Liver (tissue), 9 donors: ENCODE measurements around the gene GLT1D1. TPM values are rescaled to one million over a fixed set of nuclear protein-coding genes. Genes with fewer than 3 reads are reported as not detected.

ENCODE experiments used
- DNase-seq: peaks from one replicate; pipeline ENCODE4 v3.0.0-alpha.2; 2017; ENCODE audit warnings: low spot score
- H3K27ac ChIP-seq, 2 donors: one replicate each; pipeline ENCODE4 v1.7.0; 2013; ENCODE audit warnings: inconsistent platforms in 2 of 2, low read length in 2 of 2, control low read depth in 1 of 2, low read depth in 1 of 2, mild to moderate bottlenecking in 1 of 2
- H3K27me3 ChIP-seq, 4 donors: one replicate each; pipeline versions ENCODE4 v1.6.1 to v1.7.0; 2013; ENCODE audit warnings: low read length in 3 of 4, inconsistent platforms in 1 of 4, mild to moderate bottlenecking in 1 of 4, moderate library complexity in 1 of 4; ENCODE audit not compliant: control insufficient read depth in 4 of 4, insufficient read depth in 4 of 4
- H3K36me3 ChIP-seq, 4 donors: one replicate each; pipeline versions ENCODE4 v1.6.1 to v1.7.0; 2013; ENCODE audit warnings: low read length in 3 of 4, mild to moderate bottlenecking in 3 of 4, low read depth in 1 of 4, moderate library complexity in 1 of 4; ENCODE audit not compliant: control insufficient read depth in 4 of 4, insufficient read depth in 3 of 4
- H3K4me1 ChIP-seq, 4 donors: one replicate each; pipeline versions ENCODE4 v1.6.1 to v1.7.0; 2013; ENCODE audit warnings: low read length in 3 of 4, mild to moderate bottlenecking in 3 of 4, moderate library complexity in 1 of 4; ENCODE audit not compliant: control insufficient read depth in 4 of 4, insufficient read depth in 4 of 4
- H3K4me3 ChIP-seq, 3 donors: one replicate each; pipeline versions ENCODE4 v1.6.1 to v1.7.0; 2013; ENCODE audit warnings: low read length in 3 of 3, control low read depth in 1 of 3, low read depth in 1 of 3, mild to moderate bottlenecking in 1 of 3
- H3K9ac ChIP-seq, 2 donors: one replicate each; pipeline ENCODE4 v1.7.0; 2013; ENCODE audit warnings: low read length in 2 of 2, mild to moderate bottlenecking in 2 of 2, moderate library complexity in 2 of 2, control low read depth in 1 of 2, low read depth in 1 of 2
- H3K9me3 ChIP-seq, 4 donors: one replicate each; pipeline versions ENCODE4 v1.6.1 to v1.7.0; 2013; ENCODE audit warnings: low read length in 3 of 4; ENCODE audit not compliant: control insufficient read depth in 4 of 4
- EGR1 ChIP-seq, 2 donors: IDR thresholded peaks; 2 replicates each; pipeline ENCODE4 v1.6.1; 2016 to 2018; ENCODE audit warnings: antibody characterized with exemption in 2 of 2, low read depth in 2 of 2
- GABPA ChIP-seq, 2 donors: IDR thresholded peaks in 1 of 2; conservative IDR thresholded peaks in 1 of 2; 2 replicates each; pipeline ENCODE4 v1.6.1; 2016; ENCODE audit warnings: antibody characterized with exemption in 2 of 2, mild to moderate bottlenecking in 1 of 2, moderate library complexity in 1 of 2
- HNF4A ChIP-seq, 2 donors: conservative IDR thresholded peaks; 2 replicates each; pipeline ENCODE4 v1.6.1; 2016; ENCODE audit warnings: antibody characterized with exemption in 2 of 2, mild to moderate bottlenecking in 2 of 2
- HNF4G ChIP-seq: IDR thresholded peaks from 2 replicates; pipeline ENCODE4 v1.6.1; 2016; ENCODE audit warnings: antibody characterized with exemption
- JUND ChIP-seq, 2 donors: IDR thresholded peaks; 2 replicates each; pipeline ENCODE4 v1.6.1; 2016; ENCODE audit warnings: antibody characterized with exemption in 2 of 2
- RAD21 ChIP-seq, 2 donors: IDR thresholded peaks; 2 replicates each; pipeline ENCODE4 v1.6.1; 2016; ENCODE audit warnings: antibody characterized with exemption in 2 of 2, mild to moderate bottlenecking in 2 of 2
- RXRA ChIP-seq, 2 donors: IDR thresholded peaks; 2 replicates each; pipeline ENCODE4 v1.6.1; 2017 to 2018; ENCODE audit warnings: antibody characterized with exemption in 2 of 2, mild to moderate bottlenecking in 1 of 2
- TAF1 ChIP-seq: conservative IDR thresholded peaks from 2 replicates; pipeline ENCODE4 v1.6.1; 2016; ENCODE audit warnings: antibody characterized with exemption, mild to moderate bottlenecking
- WGBS: extraction: QIAGEN DNeasy Blood & Tissue Kit; methylation state at CpG from one replicate; pipeline ENCODE4 v1.1.7; 2013; 5-methylcytosine and 5-hydroxymethylcytosine counted together
- polyA plus RNA-seq, 2 donors: library from polyadenylated mRNA; stranded (reverse) in 1 of 2; unstranded in 1 of 2; fragments of 200-250 nt in 1 of 2; fragments of >200 nt in 1 of 2; fragmentation: Nextera tagmentation in 1 of 2; extraction: Ambion mirVana in 1 of 2; gene quantifications; one replicate each; pipeline versions ENCODE4 v1.2.1 to v1.2.3, GENCODE V29; 2013 to 2015
- total RNA-seq, 2 donors: library from RNA; depleted of rRNA; stranded (reverse); fragments of >200 nt; gene quantifications; one replicate each; pipeline ENCODE4 v1.2.3, GENCODE V29; 2014
- TF ChIP-seq, protein P1 (sequence below): IDR thresholded peaks from 2 replicates; pipeline ENCODE4 v1.6.1; 2016; ENCODE audit warnings: antibody characterized with exemption
- TF ChIP-seq, protein P2 (sequence below): fragments of 150-350 bp; IDR thresholded peaks from 2 replicates; pipeline ENCODE4 v1.5.1; 2017; ENCODE audit warnings: improper control_type of control experiment, low read depth, low read length; ENCODE audit not compliant: missing input control
- TF ChIP-seq, protein P3 (sequence below): IDR thresholded peaks from 2 replicates; pipeline ENCODE4 v1.6.1; 2016; ENCODE audit warnings: antibody characterized with exemption
- donor health status: healthy.
- donor health status: healthy.
- donor health status: healthy.
- donor health status: healthy.
- donor health status: healthy.

GLT1D1 gene
- total and polyA plus RNA-seq, 4 donors: 10.4 to 17.7 (median 13.9) TPM

DNA sequence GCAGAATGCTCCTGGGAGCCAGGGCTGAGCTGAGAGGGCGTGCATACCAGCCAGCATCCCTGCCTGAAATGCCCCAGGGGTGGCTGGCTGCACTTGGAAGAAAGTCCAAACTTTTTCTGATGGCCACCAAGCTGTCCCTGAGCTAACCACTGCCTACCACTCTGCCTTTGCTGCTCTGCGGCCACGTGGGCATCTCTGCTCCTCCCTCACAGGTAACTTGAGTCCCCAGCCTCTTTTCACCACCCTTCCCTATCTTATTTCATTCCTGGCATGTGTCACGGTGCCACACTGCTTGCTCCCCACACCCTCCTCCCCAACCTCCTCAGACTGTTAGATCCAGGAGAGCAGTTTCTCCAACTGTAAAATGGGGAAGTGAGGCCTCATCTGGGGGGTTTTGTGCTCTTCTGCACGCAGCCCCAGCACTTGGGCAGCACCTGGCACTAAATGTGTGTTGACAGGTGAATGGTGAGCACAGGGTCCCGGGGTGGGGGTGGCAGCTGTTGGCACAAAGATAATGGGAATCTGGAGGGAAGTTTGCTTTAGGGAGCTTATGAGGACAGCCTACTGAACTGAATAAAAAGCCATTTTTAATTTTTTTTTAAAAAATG, 113.0 kb downstream of the GLT1D1 start:
- Histone ChIP-seq H3K36me3 (peaks cover 0 to 7% (median 4%) of the 10 kb centered on the region in 4 donors), H3K4me3 (no peak overlapping the region), H3K4me1 (peaks cover 0 to 6% (median 3%) of the 10 kb centered on the region in 4 donors), H3K27ac (no peak overlapping the region), H3K9ac (no peak overlapping the region), H3K9me3 (peaks cover 0 to 6% (median 1%) of the 10 kb centered on the region in 4 donors), H3K27me3 (no peaks in the 10 kb centered on the region)
- no peak for DNase-seq
- WGBS: 64% methylated on average over 6 of the region's 6 CpGs
- TF ChIP-seq RXRA (IDR thresholded peaks at IDR 0.05) (no peak), HNF4G (no peak), RAD21 (IDR thresholded peaks at IDR 0.05) (no peak)
- TF ChIP-seq, protein P1, sequence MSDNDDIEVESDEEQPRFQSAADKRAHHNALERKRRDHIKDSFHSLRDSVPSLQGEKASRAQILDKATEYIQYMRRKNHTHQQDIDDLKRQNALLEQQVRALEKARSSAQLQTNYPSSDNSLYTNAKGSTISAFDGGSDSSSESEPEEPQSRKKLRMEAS: no peak
- TF ChIP-seq, protein P2, sequence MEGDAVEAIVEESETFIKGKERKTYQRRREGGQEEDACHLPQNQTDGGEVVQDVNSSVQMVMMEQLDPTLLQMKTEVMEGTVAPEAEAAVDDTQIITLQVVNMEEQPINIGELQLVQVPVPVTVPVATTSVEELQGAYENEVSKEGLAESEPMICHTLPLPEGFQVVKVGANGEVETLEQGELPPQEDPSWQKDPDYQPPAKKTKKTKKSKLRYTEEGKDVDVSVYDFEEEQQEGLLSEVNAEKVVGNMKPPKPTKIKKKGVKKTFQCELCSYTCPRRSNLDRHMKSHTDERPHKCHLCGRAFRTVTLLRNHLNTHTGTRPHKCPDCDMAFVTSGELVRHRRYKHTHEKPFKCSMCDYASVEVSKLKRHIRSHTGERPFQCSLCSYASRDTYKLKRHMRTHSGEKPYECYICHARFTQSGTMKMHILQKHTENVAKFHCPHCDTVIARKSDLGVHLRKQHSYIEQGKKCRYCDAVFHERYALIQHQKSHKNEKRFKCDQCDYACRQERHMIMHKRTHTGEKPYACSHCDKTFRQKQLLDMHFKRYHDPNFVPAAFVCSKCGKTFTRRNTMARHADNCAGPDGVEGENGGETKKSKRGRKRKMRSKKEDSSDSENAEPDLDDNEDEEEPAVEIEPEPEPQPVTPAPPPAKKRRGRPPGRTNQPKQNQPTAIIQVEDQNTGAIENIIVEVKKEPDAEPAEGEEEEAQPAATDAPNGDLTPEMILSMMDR: no peak
- TF ChIP-seq, protein P3, sequence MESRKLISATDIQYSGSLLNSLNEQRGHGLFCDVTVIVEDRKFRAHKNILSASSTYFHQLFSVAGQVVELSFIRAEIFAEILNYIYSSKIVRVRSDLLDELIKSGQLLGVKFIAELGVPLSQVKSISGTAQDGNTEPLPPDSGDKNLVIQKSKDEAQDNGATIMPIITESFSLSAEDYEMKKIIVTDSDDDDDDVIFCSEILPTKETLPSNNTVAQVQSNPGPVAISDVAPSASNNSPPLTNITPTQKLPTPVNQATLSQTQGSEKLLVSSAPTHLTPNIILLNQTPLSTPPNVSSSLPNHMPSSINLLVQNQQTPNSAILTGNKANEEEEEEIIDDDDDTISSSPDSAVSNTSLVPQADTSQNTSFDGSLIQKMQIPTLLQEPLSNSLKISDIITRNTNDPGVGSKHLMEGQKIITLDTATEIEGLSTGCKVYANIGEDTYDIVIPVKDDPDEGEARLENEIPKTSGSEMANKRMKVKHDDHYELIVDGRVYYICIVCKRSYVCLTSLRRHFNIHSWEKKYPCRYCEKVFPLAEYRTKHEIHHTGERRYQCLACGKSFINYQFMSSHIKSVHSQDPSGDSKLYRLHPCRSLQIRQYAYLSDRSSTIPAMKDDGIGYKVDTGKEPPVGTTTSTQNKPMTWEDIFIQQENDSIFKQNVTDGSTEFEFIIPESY: no peak

DNA sequence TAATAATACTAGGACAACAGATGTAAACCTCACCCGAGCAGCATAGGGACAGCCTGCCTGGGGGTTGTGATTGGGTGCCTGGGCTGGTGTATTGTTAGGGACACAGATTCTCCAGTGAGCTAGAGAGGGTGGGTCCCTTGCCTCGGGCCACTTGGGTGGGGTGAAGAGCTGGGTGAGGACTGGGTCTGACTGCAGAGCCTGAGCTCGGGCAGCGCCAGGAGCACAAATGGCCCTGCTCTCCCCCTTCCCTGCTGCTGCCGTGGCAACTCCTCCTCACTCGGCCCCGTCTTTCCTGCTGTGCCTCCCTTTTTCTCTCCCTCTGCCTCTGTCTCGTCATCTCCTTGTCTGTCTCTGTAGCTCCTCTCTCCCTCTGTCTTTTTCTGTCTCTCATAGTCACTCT, 115.4 kb downstream of the GLT1D1 start:
- Histone ChIP-seq H3K27ac (no peak overlapping the region), H3K9me3 (peaks cover 0 to 6% (median 1%) of the 10 kb centered on the region in 4 donors), H3K9ac (no peak overlapping the region), H3K36me3 (peaks cover 0 to 3% (median 0%) of the 10 kb centered on the region in 4 donors), H3K4me1 (peaks cover 0 to 22% (median 10%) of the 10 kb centered on the region in 4 donors), H3K27me3 (no peaks in the 10 kb centered on the region), H3K4me3 (no peak overlapping the region)
- WGBS: 68% methylated on average over 8 of the region's 8 CpGs
- TF ChIP-seq HNF4A (conservative IDR thresholded peaks at IDR 0.05) (no peak), TAF1 (no peak), JUND (IDR thresholded peaks at IDR 0.05) (no peak), RXRA (IDR thresholded peaks at IDR 0.05) (no peak), EGR1 (IDR thresholded peaks at IDR 0.05; ENCODE audit: low read depth in 2 of 2) (no peak), GABPA (IDR thresholded peaks at IDR 0.05 in 1 of 2, conservative IDR thresholded peaks at IDR 0.05 in 1 of 2) (no peak)
- TF ChIP-seq, protein P3: no peak
- TF ChIP-seq, protein P1: no peak
- DNase-seq: no peak
